ENCODE results near the gene CDCA3. TPM values are rescaled to one million over a fixed set of nuclear protein-coding genes. Genes with fewer than 3 reads are reported as not detected.

Gene CDCA3
- total and polyA plus RNA-seq, 2 of the 13 experiments (the other 11 are each of a cell fraction or from before 2014, with no cell fraction given) = 32.7 to 56.5 TPM

- TF ChIP-seq BATF2 (CRISPR knock-in tag; IDR thresholded peaks at IDR 0.05) (no peak), HOXA9 (CRISPR knock-in tag; IDR thresholded peaks at IDR 0.05; ENCODE audit: borderline replicate concordance) (no peak), ZFYVE20 (CRISPR knock-in tag; IDR thresholded peaks at IDR 0.05; ENCODE audit: borderline replicate concordance, low read depth) (no peak), MYC (CRISPR knock-in tag; IDR thresholded peaks at IDR 0.05; ENCODE audit: borderline replicate concordance) (peak; percentile 61; the same call in 1 of the 2 replicates), TFDP1 (CRISPR knock-in tag; IDR thresholded peaks at IDR 0.05; ENCODE audit: borderline replicate concordance) (0 out of 2 replicates have a peak, but pooled peaks have one; percentile 13), USF2 (IDR thresholded peaks at IDR 0.05; ENCODE audit: low read depth, low read length) (0 out of 2 replicates have a peak, but pooled peaks have one; percentile 3), USF2 (CRISPR knock-in tag; IDR thresholded peaks at IDR 0.05; ENCODE audit: borderline replicate concordance) (peak; percentile 67; the same call in 1 of the 2 replicates), KDM2A (CRISPR knock-in tag; IDR thresholded peaks at IDR 0.05; ENCODE audit: borderline replicate concordance, low read depth) (peak; percentile 18; the same call in 1 of the 2 replicates), ZNF574 (CRISPR knock-in tag; IDR thresholded peaks at IDR 0.05) (0 out of 2 replicates have a peak, but pooled peaks have one; percentile 19), HNRNPK (IDR thresholded peaks at IDR 0.05; ENCODE audit: low read depth, low read length, poor library complexity, severe bottlenecking) (peak; percentile 61), HMGXB4 (CRISPR knock-in tag; IDR thresholded peaks at IDR 0.05; ENCODE audit: borderline replicate concordance in 1 of 2, low read depth in 1 of 2) (0 out of 4 replicates have a peak, but pooled peaks of 1 of the 2 experiments have one; percentile 22), ZNF230 (CRISPR knock-in tag; IDR thresholded peaks at IDR 0.05) (no peak), SIN3B (IDR thresholded peaks at IDR 0.05; ENCODE audit: low read length) (no peak), ZSCAN25 (CRISPR knock-in tag; IDR thresholded peaks at IDR 0.05) (peak; percentile 83), SP1 (IDR thresholded peaks at IDR 0.05) (no peak), SP1 (CRISPR knock-in tag; IDR thresholded peaks at IDR 0.05) (peak; percentile 25; the same call in 1 of the 2 replicates), POLR2AphosphoS5 (IDR thresholded peaks at IDR 0.05; ENCODE audit: low read depth, low read length) (peak; percentile 53; the same call in 1 of the 2 replicates)
These were observed 23.6 kb downstream of the CDCA3 start (continued) for GRCh38 chr12:6827437-6827911.

All from HepG2 (cell line).